H9 (cell line): ENCODE data around the gene STX7. TPM values are rescaled to one million over a fixed set of nuclear protein-coding genes. Genes with fewer than 3 reads are reported as not detected.

ENCODE experiments used
- DNase-seq: peaks from one replicate; pipeline ENCODE4 v3.0.0-alpha.2; 2017
- H2AFZ ChIP-seq: one replicate; pipeline ENCODE4 v1.6.1; 2013; ENCODE audit warnings: mild to moderate bottlenecking, low read length, control low read depth, moderate library complexity
- H2AK5ac ChIP-seq: 2 replicates; pipeline ENCODE4 v1.6.1; 2013; ENCODE audit warnings: low read length, control low read depth, mixed read lengths; ENCODE audit not compliant: insufficient read length
- H2BK120ac ChIP-seq: one replicate; pipeline ENCODE4 v1.6.1; 2013; ENCODE audit warnings: low read depth, mild to moderate bottlenecking, low read length, control low read depth, inconsistent platforms; ENCODE audit not compliant: poor library complexity, severe bottlenecking
- H2BK12ac ChIP-seq: 2 replicates; pipeline ENCODE4 v1.6.1; 2013; ENCODE audit warnings: low read length, control low read depth, mixed read lengths, low read depth; ENCODE audit not compliant: insufficient read length
- H2BK15ac ChIP-seq: 2 replicates; pipeline ENCODE4 v1.6.1; 2013; ENCODE audit warnings: low read depth, low read length, control low read depth
- H2BK20ac ChIP-seq: one replicate; pipeline ENCODE4 v1.6.1; 2013; ENCODE audit warnings: low read depth, mild to moderate bottlenecking, low read length, control low read depth, inconsistent platforms; ENCODE audit not compliant: poor library complexity, severe bottlenecking
- H2BK5ac ChIP-seq: 2 replicates; pipeline ENCODE4 v1.6.1; 2013; ENCODE audit warnings: low read length, control low read depth, mixed read lengths; ENCODE audit not compliant: insufficient read length
- H3K14ac ChIP-seq: 2 replicates; pipeline ENCODE4 v1.6.1; 2013; ENCODE audit warnings: low read length, control low read depth; ENCODE audit not compliant: insufficient read depth
- H3K18ac ChIP-seq: 2 replicates; pipeline ENCODE4 v1.6.1; 2013; ENCODE audit warnings: low read depth, mild to moderate bottlenecking, mixed read lengths, low read length, control low read depth; ENCODE audit not compliant: insufficient read length
- H3K23ac ChIP-seq: 2 replicates; pipeline ENCODE4 v1.6.1; 2013; ENCODE audit warnings: low read length, control low read depth, mixed read lengths, low read depth; ENCODE audit not compliant: insufficient read length
- H3K23me2 ChIP-seq: 2 replicates; pipeline ENCODE4 v1.6.1; 2013; ENCODE audit warnings: low read depth, mild to moderate bottlenecking, mixed read lengths, low read length, control low read depth; ENCODE audit not compliant: insufficient read length, poor library complexity, severe bottlenecking
- H3K27ac ChIP-seq: 2 replicates; pipeline ENCODE4 v1.5.1; 2013; ENCODE audit warnings: low read length, control low read depth, mixed read lengths, low read depth; ENCODE audit not compliant: insufficient read length
- H3K27me3 ChIP-seq: 2 replicates; pipeline ENCODE4 v1.6.1; 2013; ENCODE audit warnings: low read length, control low read depth, inconsistent platforms; ENCODE audit not compliant: insufficient read depth
- H3K4ac ChIP-seq: 2 replicates; pipeline ENCODE4 v1.6.1; 2013; ENCODE audit warnings: low read depth, mild to moderate bottlenecking, control low read depth, inconsistent platforms, low read length, moderate library complexity
- H3K4me1 ChIP-seq: 2 replicates; pipeline ENCODE4 v1.6.1; 2013; ENCODE audit warnings: low read length, control low read depth, inconsistent platforms; ENCODE audit not compliant: insufficient read depth
- H3K4me2 ChIP-seq: 2 replicates; pipeline ENCODE4 v1.6.1; 2013; ENCODE audit warnings: low read length, control low read depth, mixed read lengths; ENCODE audit not compliant: insufficient read length, insufficient read depth
- H3K56ac ChIP-seq: 2 replicates; pipeline ENCODE4 v1.6.1; 2013; ENCODE audit warnings: low read depth, mild to moderate bottlenecking, mixed read lengths, low read length, control low read depth; ENCODE audit not compliant: insufficient read length
- H3K79me1 ChIP-seq: 2 replicates; pipeline ENCODE4 v1.6.1; 2013; ENCODE audit warnings: low read depth, mild to moderate bottlenecking, moderate library complexity, low read length, control low read depth, inconsistent platforms; ENCODE audit not compliant: insufficient read depth, poor library complexity, severe bottlenecking
- H3K79me2 ChIP-seq: 2 replicates; pipeline ENCODE4 v1.6.1; 2013; ENCODE audit warnings: low read length, control low read depth, inconsistent platforms; ENCODE audit not compliant: insufficient read depth
- H3K9ac ChIP-seq: 2 replicates; pipeline ENCODE4 v1.6.1; 2013; ENCODE audit warnings: low read length, control low read depth, mixed read lengths; ENCODE audit not compliant: insufficient read length; ENCODE audit errors: extremely low read depth
- H3K9me3 ChIP-seq: one replicate; pipeline ENCODE4 v1.6.1; 2013; ENCODE audit warnings: low read depth, low read length, inconsistent platforms; ENCODE audit not compliant: control insufficient read depth
- H3T11ph ChIP-seq: one replicate; pipeline ENCODE4 v1.6.1; 2013; ENCODE audit warnings: mild to moderate bottlenecking, low read length, control low read depth, inconsistent platforms
- H4K20me1 ChIP-seq: one replicate; pipeline ENCODE4 v1.6.1; 2013; ENCODE audit not compliant: control insufficient read depth, insufficient read length, insufficient read depth
- H4K5ac ChIP-seq: 2 replicates; pipeline ENCODE4 v1.6.1; 2013; ENCODE audit warnings: low read depth, mild to moderate bottlenecking, mixed read lengths, low read length, control low read depth; ENCODE audit not compliant: insufficient read length
- H4K8ac ChIP-seq: replicated peaks from 2 replicates; pipeline ENCODE4 v1.6.1; 2013; ENCODE audit warnings: low read length, control low read depth, mixed read lengths, low read depth; ENCODE audit not compliant: insufficient read length
- H4K91ac ChIP-seq: 2 replicates; pipeline ENCODE4 v1.6.1; 2013; ENCODE audit warnings: low read depth, mild to moderate bottlenecking, moderate library complexity, mixed read lengths, low read length, control low read depth; ENCODE audit not compliant: insufficient read length
- H3K27ac Mint-ChIP-seq, 3 experiments: 2 replicates in 2 of 3; 3 replicates in 1 of 3; pipeline ENCODE4 v1.8.0; 2020 to 2021; ENCODE audit warnings: mixed read lengths in 3 of 3, mild to moderate bottlenecking in 1 of 3, moderate library complexity in 1 of 3
- H3K27me3 Mint-ChIP-seq: 2 replicates; pipeline ENCODE4 v1.8.0; 2021; ENCODE audit warnings: low read depth, mild to moderate bottlenecking, moderate library complexity, mixed read lengths
- H3K36me3 Mint-ChIP-seq, 3 experiments: 2 replicates in 2 of 3; 3 replicates in 1 of 3; pipeline ENCODE4 v1.8.0; 2020 to 2021; ENCODE audit warnings: low read depth in 3 of 3, mixed read lengths in 3 of 3; ENCODE audit not compliant: insufficient read depth in 1 of 3
- H3K4me1 Mint-ChIP-seq, 2 experiments: 2 replicates each; pipeline ENCODE4 v1.8.0; 2020; ENCODE audit warnings: mixed read lengths in 2 of 2
- H3K4me3 Mint-ChIP-seq, 2 experiments: 2 replicates in 1 of 2; 3 replicates in 1 of 2; pipeline ENCODE4 v1.8.0; 2020 to 2021; ENCODE audit warnings: mild to moderate bottlenecking in 2 of 2, mixed read lengths in 2 of 2, moderate library complexity in 1 of 2
- H3K9me3 Mint-ChIP-seq, 2 experiments: 2 replicates in 1 of 2; 3 replicates in 1 of 2; pipeline ENCODE4 v1.8.0; 2020; ENCODE audit warnings: mild to moderate bottlenecking in 2 of 2, mixed read lengths in 2 of 2, moderate library complexity in 1 of 2
- CTCF ChIP-seq: fragments of 200-600 bp; sonication (generic); conservative IDR thresholded peaks from 3 replicates; pipeline ENCODE4 v1.8.0; 2021; ENCODE audit warnings: antibody characterized with exemption, mild to moderate bottlenecking
- WGBS: extraction: QIAGEN DNeasy Blood & Tissue Kit; methylation state at CpG from one replicate; pipeline ENCODE4 v1.1.7; 2013; ENCODE audit warnings: missing lambda C conversion rate, low lambda C conversion rate, mixed read lengths; ENCODE audit not compliant: insufficient read length; ENCODE audit errors: extremely low coverage; 5-methylcytosine and 5-hydroxymethylcytosine counted together
- total RNA-seq: library from RNA; stranded (reverse); gene quantifications from 2 replicates; pipeline ENCODE4 v1.2.1, GENCODE V29; 2021

Gene STX7
- total RNA-seq, 1 experiment from 2014 or later, result 30.0 TPM

GRCh38 chr6:132524646-132525045, 11.7 kb upstream of the STX7 start:
- H3K4me3 Mint-ChIP-seq, result no peak overlapping the region
- no peak overlapping the region for H4K5ac ChIP-seq
- H2BK15ac ChIP-seq, result no peak overlapping the region
- no peaks in the 10 kb centered on the region for H3K23me2 ChIP-seq
- no peak overlapping the region for H4K91ac ChIP-seq
- H3K27me3 ChIP-seq, result no peaks in the 10 kb centered on the region
- H2AK5ac ChIP-seq, result no peak overlapping the region
- no CpG with 5 or more reads among the region's 5 CpGs for WGBS
- H3K4me1 ChIP-seq, result no peaks in the 10 kb centered on the region
- no peak overlapping the region for H3K56ac ChIP-seq
- H3K18ac ChIP-seq, result no peak overlapping the region
- no peak for TF ChIP-seq CTCF
- no peak overlapping the region for H2BK5ac ChIP-seq
- no peaks in the 10 kb centered on the region for H4K20me1 ChIP-seq
- H4K8ac ChIP-seq, result no peak overlapping the region
- H3K4ac ChIP-seq, result no peak overlapping the region
- no peak overlapping the region for H3K27ac ChIP-seq
- peaks cover 10% of the 10 kb centered on the region for H3K27me3 Mint-ChIP-seq
- no peak overlapping the region for H3K4me2 ChIP-seq
- peaks cover 17 to 20% of the 10 kb centered on the region in 2 experiments for H3K4me1 Mint-ChIP-seq
- H2AFZ ChIP-seq, result no peak overlapping the region
- H3K79me1 ChIP-seq, result no peaks in the 10 kb centered on the region
- H3K23ac ChIP-seq, result no peak overlapping the region
- no peak overlapping the region for H3K27ac Mint-ChIP-seq
- H3K14ac ChIP-seq, result no peak overlapping the region
- H3K9me3 ChIP-seq, result no peaks in the 10 kb centered on the region
- no peaks in the 10 kb centered on the region for H3K36me3 Mint-ChIP-seq
- DNase-seq, result no peak
- H3T11ph ChIP-seq, result no peak overlapping the region
- H3K9me3 Mint-ChIP-seq, result no peaks in the 10 kb centered on the region
- H2BK20ac ChIP-seq, result no peak overlapping the region
- no peak overlapping the region for H3K9ac ChIP-seq
- no peaks in the 10 kb centered on the region for H3K79me2 ChIP-seq
- H2BK120ac ChIP-seq, result no peak overlapping the region
- H2BK12ac ChIP-seq, result no peak overlapping the region
